Measurements from ENCODE around the gene NOXA1.
"Not testable (repeated sequence)": the region's sequence is repeated elsewhere in the genome, so short reads cannot be mapped to it uniquely, and the experiment has no call there.

The NOXA1 gene

GRCh38 chr9:137386507-137387113 lies 36.6 kb upstream of the NOXA1 start:
- DNase-seq; intact Hi-C loops (cut with DNase I): not testable (repeated sequence)

- intact Hi-C loops (cut with DNase I) = no loop called here
- no peak for DNase-seq
Observed at GRCh38 chr9:137387114-137387890, 35.9 kb upstream of the NOXA1 start.

GRCh38 chr9:137387891-137388560 lies 35.2 kb upstream of the NOXA1 start:
- DNase-seq = no peak
- intact Hi-C loops (cut with DNase I) = no loop called here

GRCh38 chr9:137388589-137389427 lies 34.4 kb upstream of the NOXA1 start:
- intact Hi-C loops (cut with DNase I) = no loop called here
- no peak for DNase-seq

GRCh38 chr9:137389428-137389746 lies 33.8 kb upstream of the NOXA1 start:
- intact Hi-C loops (cut with DNase I) = no loop called here
- DNase-seq = no peak

GRCh38 chr9:137390553-137391410 lies 32.4 kb upstream of the NOXA1 start:
- intact Hi-C loops (cut with DNase I) = no loop called here
- DNase-seq = peak in 7 of 10 donors; percentile 21 to 92 (median 44)

GRCh38 chr9:137391411-137391754 lies 31.8 kb upstream of the NOXA1 start:
- DNase-seq = no peak
- intact Hi-C loops (cut with DNase I) = no loop called here

- intact Hi-C loops (cut with DNase I) = no loop called here
Observed at GRCh38 chr9:137392232-137393007, 30.8 kb upstream of the NOXA1 start.

GRCh38 chr9:137393176-137394150 lies 29.7 kb upstream of the NOXA1 start:
- intact Hi-C loops (cut with DNase I) = no loop called here
- DNase-seq = no peak

More at GRCh38 chr9:137392232-137393007, 30.8 kb upstream of the NOXA1 start:
- no peak for DNase-seq

- intact Hi-C loops (cut with DNase I) = no loop called here
- DNase-seq = no peak
Observed at GRCh38 chr9:137394866-137395665, 28.1 kb upstream of the NOXA1 start.

- DNase-seq = no peak
- intact Hi-C loops (cut with DNase I) = no loop called here
Observed at GRCh38 chr9:137395666-137396010, 27.6 kb upstream of the NOXA1 start.

GRCh38 chr9:137396227-137396626 lies 27.0 kb upstream of the NOXA1 start:
- intact Hi-C loops (cut with DNase I) = no loop called here
- DNase-seq = no peak

- intact Hi-C loops (cut with DNase I) = no loop called here
- DNase-seq = peak in 3 of 10 donors; percentile 53 to 77 (median 72)
Observed at GRCh38 chr9:137396634-137397367, 26.4 kb upstream of the NOXA1 start.

GRCh38 chr9:137397675-137398423 lies 25.3 kb upstream of the NOXA1 start:
- intact Hi-C loops (cut with DNase I) = no loop called here
- DNase-seq = peak in 4 of 10 donors; percentile 4 to 77 (median 42)

- DNase-seq = peak in 4 of 10 donors; percentile 21 to 79 (median 70)
- intact Hi-C loops (cut with DNase I) = no loop called here
Observed at GRCh38 chr9:137398561-137399468, 24.4 kb upstream of the NOXA1 start.
